ENCODE data around the gene PRKCQ. TPM values are rescaled to one million over a fixed set of nuclear protein-coding genes. Genes with fewer than 3 reads are reported as not detected.

Gene PRKCQ
- total RNA-seq, 1 donor from 2014 or later: 24.0 TPM

DNA sequence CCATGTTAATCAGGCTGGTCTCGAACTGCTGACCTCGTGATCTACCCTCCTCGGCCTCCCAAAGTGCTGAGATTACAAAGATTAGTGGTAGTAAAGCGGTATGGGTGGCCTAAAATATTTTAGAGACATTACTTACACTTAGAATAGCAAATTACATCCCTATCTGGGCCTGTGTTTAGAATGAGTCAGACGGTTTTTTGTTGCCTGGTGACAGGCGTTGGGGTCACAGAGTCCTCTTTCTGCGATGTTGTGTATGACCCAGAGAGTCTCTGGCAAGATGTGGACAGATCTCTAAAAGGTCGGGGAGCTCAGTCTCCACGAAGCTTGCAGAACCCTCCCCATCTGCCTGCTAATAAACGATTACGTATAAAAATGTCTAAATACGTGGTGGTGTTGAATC, 39.6 kb upstream of the PRKCQ start:
- H3K4me1 Mint-ChIP-seq (ENCODE audit: unreplicated experiment): no peaks in the 10 kb centered on the region
- no peak overlapping the region for H3K4me3 Mint-ChIP-seq (ENCODE audit: unreplicated experiment)
- TF ChIP-seq, protein P1, sequence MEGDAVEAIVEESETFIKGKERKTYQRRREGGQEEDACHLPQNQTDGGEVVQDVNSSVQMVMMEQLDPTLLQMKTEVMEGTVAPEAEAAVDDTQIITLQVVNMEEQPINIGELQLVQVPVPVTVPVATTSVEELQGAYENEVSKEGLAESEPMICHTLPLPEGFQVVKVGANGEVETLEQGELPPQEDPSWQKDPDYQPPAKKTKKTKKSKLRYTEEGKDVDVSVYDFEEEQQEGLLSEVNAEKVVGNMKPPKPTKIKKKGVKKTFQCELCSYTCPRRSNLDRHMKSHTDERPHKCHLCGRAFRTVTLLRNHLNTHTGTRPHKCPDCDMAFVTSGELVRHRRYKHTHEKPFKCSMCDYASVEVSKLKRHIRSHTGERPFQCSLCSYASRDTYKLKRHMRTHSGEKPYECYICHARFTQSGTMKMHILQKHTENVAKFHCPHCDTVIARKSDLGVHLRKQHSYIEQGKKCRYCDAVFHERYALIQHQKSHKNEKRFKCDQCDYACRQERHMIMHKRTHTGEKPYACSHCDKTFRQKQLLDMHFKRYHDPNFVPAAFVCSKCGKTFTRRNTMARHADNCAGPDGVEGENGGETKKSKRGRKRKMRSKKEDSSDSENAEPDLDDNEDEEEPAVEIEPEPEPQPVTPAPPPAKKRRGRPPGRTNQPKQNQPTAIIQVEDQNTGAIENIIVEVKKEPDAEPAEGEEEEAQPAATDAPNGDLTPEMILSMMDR (IDR thresholded peaks at IDR 0.05; ENCODE audit: unreplicated experiment): no peak
- no peak overlapping the region for H3K27ac Mint-ChIP-seq (ENCODE audit: unreplicated experiment)
- DNase-seq (ENCODE audit: low spot score): no peak
- no peaks in the 10 kb centered on the region for H3K9me3 Mint-ChIP-seq (ENCODE audit: unreplicated experiment)
- H3K36me3 Mint-ChIP-seq (ENCODE audit: low read depth, unreplicated experiment): no peaks in the 10 kb centered on the region
- no peaks in the 10 kb centered on the region for H3K27me3 Mint-ChIP-seq (ENCODE audit: unreplicated experiment)

DNA sequence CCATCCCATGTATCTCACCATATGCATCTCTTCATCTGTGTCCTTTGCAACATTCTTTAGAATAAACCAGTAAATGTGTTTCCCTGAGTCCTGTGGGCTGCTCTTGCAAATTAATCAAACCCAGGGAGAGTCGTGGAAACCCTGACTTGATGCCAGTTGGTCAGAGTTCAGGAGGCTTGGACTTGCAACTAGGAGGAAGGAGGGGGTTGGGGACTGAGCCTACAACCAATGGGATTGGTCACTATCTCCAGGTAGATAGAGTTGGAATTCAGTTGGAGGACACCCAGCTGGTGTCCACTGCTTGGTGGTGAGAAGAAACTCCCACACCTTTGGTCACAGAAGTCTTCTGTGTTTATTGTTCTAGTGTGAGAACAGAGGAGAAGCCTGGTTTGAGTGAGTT, 38.3 kb upstream of the PRKCQ start:
- Mint-ChIP-seq H3K4me1 (ENCODE audit: unreplicated experiment) (no peaks in the 10 kb centered on the region), H3K9me3 (ENCODE audit: unreplicated experiment) (no peaks in the 10 kb centered on the region), H3K27me3 (ENCODE audit: unreplicated experiment) (no peaks in the 10 kb centered on the region), H3K36me3 (ENCODE audit: low read depth, unreplicated experiment) (no peaks in the 10 kb centered on the region), H3K4me3 (ENCODE audit: unreplicated experiment) (no peak overlapping the region), H3K27ac (ENCODE audit: unreplicated experiment) (no peak overlapping the region)
- TF ChIP-seq, protein P1 (IDR thresholded peaks at IDR 0.05; ENCODE audit: unreplicated experiment): no peak
- DNase-seq (ENCODE audit: low spot score): no peak

DNA sequence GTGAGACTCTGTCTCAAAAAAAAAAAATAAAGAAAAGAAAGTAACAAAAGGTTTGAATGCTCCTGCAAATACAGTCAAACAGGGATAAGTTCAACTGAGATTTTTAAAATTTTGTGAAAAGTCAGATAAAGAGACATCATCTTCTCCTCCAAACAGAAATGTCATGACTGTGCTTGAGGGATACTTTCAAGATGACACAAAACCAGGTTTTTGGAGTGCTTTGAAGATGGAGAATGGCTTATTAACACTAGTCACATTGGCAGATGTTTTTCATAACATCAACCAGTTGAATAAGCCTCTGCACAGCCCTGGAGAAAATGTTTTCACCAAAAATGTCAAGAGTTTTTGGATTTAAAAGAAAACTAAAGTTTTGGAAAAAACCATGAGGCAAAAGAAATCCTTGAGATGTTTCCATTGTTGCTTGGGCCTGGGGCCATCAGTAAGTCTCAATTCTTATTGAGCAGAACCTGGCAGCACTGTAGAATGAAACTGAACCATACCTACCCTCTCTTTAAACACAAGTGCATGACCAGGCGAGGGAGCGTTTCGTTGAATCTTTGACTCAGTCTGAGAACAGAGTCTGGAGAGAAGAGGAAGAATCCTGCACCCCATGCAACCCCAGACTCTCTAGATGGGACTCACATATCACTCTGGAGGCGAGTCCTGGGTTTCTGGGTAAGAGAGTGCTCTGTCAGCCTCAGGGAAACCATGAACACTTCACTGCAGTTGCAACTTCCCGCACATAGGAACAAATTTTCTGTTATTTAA, 37.4 kb upstream of the PRKCQ start:
- Mint-ChIP-seq H3K27ac (ENCODE audit: unreplicated experiment) (no peak overlapping the region), H3K4me3 (ENCODE audit: unreplicated experiment) (no peak overlapping the region), H3K9me3 (ENCODE audit: unreplicated experiment) (no peaks in the 10 kb centered on the region), H3K4me1 (ENCODE audit: unreplicated experiment) (no peaks in the 10 kb centered on the region), H3K27me3 (ENCODE audit: unreplicated experiment) (no peaks in the 10 kb centered on the region), H3K36me3 (ENCODE audit: low read depth, unreplicated experiment) (no peaks in the 10 kb centered on the region)
- DNase-seq (ENCODE audit: low spot score): no peak
- TF ChIP-seq, protein P1 (IDR thresholded peaks at IDR 0.05; ENCODE audit: unreplicated experiment): no peak

DNA sequence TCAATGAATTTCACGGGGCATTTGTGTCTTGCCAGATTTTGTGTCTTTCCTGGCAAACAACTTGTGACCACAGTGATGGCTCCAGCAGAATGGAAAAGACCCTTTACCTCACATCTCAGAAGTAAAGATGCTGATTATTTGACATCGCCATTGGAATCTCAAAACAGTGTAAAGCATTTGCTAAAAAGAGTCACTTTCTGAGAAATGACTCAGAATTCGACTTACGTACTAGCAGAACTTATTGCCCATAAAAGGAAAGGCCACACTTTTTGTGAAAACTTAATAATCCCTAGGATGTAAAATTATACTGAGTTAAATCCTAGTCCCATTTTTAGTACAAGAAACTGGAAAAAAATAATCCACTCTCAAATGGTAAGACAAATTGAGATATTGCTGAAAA, 35.9 kb upstream of the PRKCQ start:
- H3K27ac Mint-ChIP-seq (ENCODE audit: unreplicated experiment): no peak overlapping the region
- no peak overlapping the region for H3K4me3 Mint-ChIP-seq (ENCODE audit: unreplicated experiment)
- H3K9me3 Mint-ChIP-seq (ENCODE audit: unreplicated experiment): no peaks in the 10 kb centered on the region
- H3K36me3 Mint-ChIP-seq (ENCODE audit: low read depth, unreplicated experiment): no peaks in the 10 kb centered on the region
- TF ChIP-seq, protein P1 (IDR thresholded peaks at IDR 0.05; ENCODE audit: unreplicated experiment): no peak
- peaks cover under 1% of the 10 kb centered on the region for H3K4me1 Mint-ChIP-seq (ENCODE audit: unreplicated experiment)
- no peaks in the 10 kb centered on the region for H3K27me3 Mint-ChIP-seq (ENCODE audit: unreplicated experiment)
- no peak for DNase-seq (ENCODE audit: low spot score)

DNA sequence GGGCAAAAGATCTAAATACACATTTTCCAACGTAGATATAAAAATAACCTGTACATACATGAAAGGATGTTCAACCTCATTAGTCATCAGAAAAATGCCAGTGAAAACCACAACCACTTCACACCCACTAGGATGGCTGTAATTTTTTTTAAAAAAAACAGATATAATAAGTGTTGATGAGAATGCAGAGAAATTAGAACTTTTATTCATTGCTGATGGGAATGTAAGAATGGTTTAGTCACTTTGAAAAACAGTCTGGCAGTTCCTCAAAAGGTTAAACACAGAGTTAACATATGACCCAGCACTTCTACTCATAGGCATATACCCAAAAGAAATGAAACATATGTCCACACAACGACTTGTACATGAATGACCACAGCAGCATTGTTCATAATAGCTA, 32.3 kb upstream of the PRKCQ start:
- TF ChIP-seq, protein P1 (IDR thresholded peaks at IDR 0.05; ENCODE audit: unreplicated experiment): no peak
- Mint-ChIP-seq H3K4me3 (ENCODE audit: unreplicated experiment) (no peak overlapping the region), H3K27me3 (ENCODE audit: unreplicated experiment) (no peaks in the 10 kb centered on the region), H3K36me3 (ENCODE audit: low read depth, unreplicated experiment) (peaks cover 6% of the 10 kb centered on the region), H3K27ac (ENCODE audit: unreplicated experiment) (no peak overlapping the region), H3K9me3 (ENCODE audit: unreplicated experiment) (no peaks in the 10 kb centered on the region), H3K4me1 (ENCODE audit: unreplicated experiment) (peaks cover 11% of the 10 kb centered on the region)
- DNase-seq (ENCODE audit: low spot score): no peak

Measured in endothelial cell (in vitro differentiated cells).